Keratinocyte (primary cell): ENCODE measurements around the gene TOM1L1. TPM values are rescaled to one million over a fixed set of nuclear protein-coding genes. Genes with fewer than 3 reads are reported as not detected.
A peak's percentile ranks its signal among the peaks of the same experiment; 100 is the strongest.

Source experiments
- DNase-seq: peaks from one replicate; pipeline ENCODE4 v3.0.0-alpha.2; 2011; ENCODE audit warnings: low read depth, missing footprints, low spot score
- FAIRE-seq: peaks from 2 replicates; lab custom pipeline; 2011; peaks lifted over from hg19 to GRCh38; lab: Jason Lieb, UNC
- H2AFZ ChIP-seq: 2 replicates; pipeline ENCODE4 v1.6.0; 2012; ENCODE audit warnings: low read length, control low read depth, inconsistent platforms; ENCODE audit not compliant: control insufficient read depth
- H3K27ac ChIP-seq: 2 replicates; pipeline ENCODE4 v1.5.1; 2011; ENCODE audit warnings: low read length; ENCODE audit not compliant: control insufficient read depth, insufficient read depth
- H3K27me3 ChIP-seq: 3 replicates; pipeline ENCODE4 v1.6.0; 2011; ENCODE audit warnings: low read length; ENCODE audit not compliant: control insufficient read depth, insufficient read depth; ENCODE audit errors: extremely low read depth
- H3K36me3 ChIP-seq, 2 experiments: 2 replicates in 1 of 2; 3 replicates in 1 of 2; pipeline ENCODE4 v1.5.1; 2011; ENCODE audit warnings: low read length in 2 of 2, mild to moderate bottlenecking in 1 of 2; ENCODE audit not compliant: control insufficient read depth in 2 of 2, insufficient read depth in 2 of 2; ENCODE audit errors: extremely low read depth in 1 of 2
- H3K4me1 ChIP-seq: 3 replicates; pipeline ENCODE4 v1.5.1; 2011; ENCODE audit warnings: low read length; ENCODE audit not compliant: control insufficient read depth, insufficient read depth; ENCODE audit errors: extremely low read depth
- H3K4me2 ChIP-seq: 3 replicates; pipeline ENCODE4 v1.6.0; 2011; ENCODE audit warnings: low read depth, low read length; ENCODE audit not compliant: control insufficient read depth, insufficient read depth; ENCODE audit errors: extremely low read depth
- H3K4me3 ChIP-seq, 3 experiments: fragments of 200-600 bp in 1 of 3; sonication (generic) in 1 of 3; 2 replicates in 2 of 3; 3 replicates in 1 of 3; pipeline ENCODE4 v1.5.1; 2011 to 2016; ENCODE audit warnings: low read length in 3 of 3, mild to moderate bottlenecking in 3 of 3, control low read depth in 2 of 3, inconsistent platforms in 1 of 3, low read depth in 1 of 3, mixed read lengths in 1 of 3, mixed run types in 1 of 3, moderate library complexity in 1 of 3; ENCODE audit not compliant: control insufficient read depth in 2 of 3, insufficient read depth in 2 of 3; ENCODE audit errors: extremely low read depth in 1 of 3
- H3K79me2 ChIP-seq: 2 replicates; pipeline ENCODE4 v1.6.0; 2012; ENCODE audit warnings: low read length; ENCODE audit not compliant: control insufficient read depth, insufficient read depth
- H3K9ac ChIP-seq: 3 replicates; pipeline ENCODE4 v1.6.0; 2011; ENCODE audit warnings: low read length; ENCODE audit not compliant: control insufficient read depth, insufficient read depth; ENCODE audit errors: extremely low read depth
- H3K9me1 ChIP-seq: 3 replicates; pipeline ENCODE4 v1.6.0; 2011; ENCODE audit warnings: low read length; ENCODE audit not compliant: control insufficient read depth, insufficient read depth; ENCODE audit errors: extremely low read depth
- H3K9me3 ChIP-seq: 2 replicates; pipeline ENCODE4 v1.5.1; 2012; ENCODE audit warnings: low read depth, low read length; ENCODE audit not compliant: control insufficient read depth
- H4K20me1 ChIP-seq: 3 replicates; pipeline ENCODE4 v1.6.0; 2011; ENCODE audit warnings: low read length; ENCODE audit not compliant: control insufficient read depth, insufficient read depth; ENCODE audit errors: extremely low read depth
- CTCF ChIP-seq, 3 experiments: IDR thresholded peaks in 1 of 3; conservative IDR thresholded peaks in 1 of 3; optimal IDR thresholded peaks in 1 of 3; 2 replicates in 2 of 3; 3 replicates in 1 of 3; pipeline versions ENCODE3 to v1.5.1; 2011; ENCODE audit warnings: low read length in 3 of 3, mild to moderate bottlenecking in 3 of 3, moderate library complexity in 2 of 3, control low read depth in 1 of 3, inconsistent platforms in 1 of 3; ENCODE audit not compliant: insufficient read depth in 2 of 3; ENCODE audit errors: extremely low read depth in 1 of 3
- EZH2 ChIP-seq: IDR thresholded peaks from one replicate; pipeline ENCODE4 v1.6.1; 2012; ENCODE audit warnings: inconsistent platforms, mild to moderate bottlenecking, low read length, moderate library complexity
- dilution Hi-C: fragments of 300-500 bp; cut with MboI; formaldehyde crosslinking; loops from one replicate; pipeline ENCODE4 v1.7.0; 2020; ENCODE audit warnings: low sequenced_read_pairs; ENCODE audit not compliant: extremely low pct_ligation_motif_present
- polyA minus RNA-seq, 3 experiments: library from RNA; depleted of rRNA, polyadenylated mRNA; stranded (reverse); fragments of >200 nt; gene quantifications; 1 replicate in 1 of 3; 2 replicates in 1 of 3; 3 replicates in 1 of 3; pipeline ENCODE4 v1.2.3, GENCODE V29; 2011
- polyA plus RNA-seq, 5 experiments: library from polyadenylated mRNA; depleted of rRNA in 3 of 5; stranded (reverse) in 3 of 5; stranded (forward) in 1 of 5; unstranded in 1 of 5; fragments of >200 nt; gene quantifications; 1 replicate in 1 of 5; 2 replicates in 3 of 5; 3 replicates in 1 of 5; pipeline versions ENCODE4 v1.2.1 to v1.2.3, GENCODE V29; 2011 to 2012; ENCODE audit warnings: missing spikeins in 2 of 5, low read depth in 1 of 5, low replicate concordance in 1 of 5

TOM1L1 gene
- polyA plus RNA-seq (66.5 to 90.1 TPM (median 78.6 TPM) in 3 replicates), polyA minus RNA-seq (19.0 to 82.3 TPM (median 43.4 TPM) in 3 replicates)
- 39.6 TPM for polyA plus RNA-seq (2011; ENCODE audit: low read depth)
- polyA plus RNA-seq (2011; cell fraction: cytosol; rRNA removed), result 56.1 and 114 TPM in 2 replicates
- polyA plus RNA-seq (2011; cell fraction: nucleus; rRNA removed), result 70.7 and 82.3 TPM in 2 replicates
- polyA plus RNA-seq (2012; ENCODE audit: low replicate concordance), result 43.8 and 45.4 TPM in 2 replicates
- polyA minus RNA-seq (2011; cell fraction: cytosol; rRNA and poly(A)+ RNA removed), result 38.6 TPM
- polyA minus RNA-seq (2011; cell fraction: nucleus; rRNA and poly(A)+ RNA removed), result 28.5 and 45.6 TPM in 2 replicates

- peak within 1 kb of the TSS; percentile 87 for H3K27ac ChIP-seq
- peak within 1 kb of the TSS; percentile 84 for H3K4me2 ChIP-seq
- H3K4me1 ChIP-seq, result peaks cover 8% of the 10 kb centered on the region
- H3K9ac ChIP-seq, result peak within 1 kb of the TSS; percentile 90
- no peaks in the 10 kb centered on the region for H4K20me1 ChIP-seq
- FAIRE-seq (no peak), DNase-seq (peak; percentile 11)
- peak within 1 kb of the TSS; percentile 93 for H2AFZ ChIP-seq
- TF ChIP-seq EZH2 (no peak), CTCF (optimal IDR thresholded peaks at IDR 0.05 in 1 of 3, IDR thresholded peaks at IDR 0.05 in 1 of 3, conservative IDR thresholded peaks at IDR 0.05 in 1 of 3; ENCODE audit: extremely low read depth in 1 of 3, insufficient read depth in 2 of 3, low read length in 3 of 3) (peak in 2 of 3 experiments; percentile 4 to 22)
- H3K4me3 ChIP-seq, result peak within 1 kb of the TSS; percentile 67 to 95 (median 91)
- H3K27me3 ChIP-seq, result no peaks in the 10 kb centered on the region
- H3K36me3 ChIP-seq, result peaks cover 7 to 13% of the 10 kb centered on the region in 2 experiments
- dilution Hi-C loops, result no loop called here
- H3K9me1 ChIP-seq, result no peaks in the 10 kb centered on the region
- no peaks in the 10 kb centered on the region for H3K9me3 ChIP-seq
- peaks cover 25% of the 10 kb centered on the region for H3K79me2 ChIP-seq
Observed at GRCh38 chr17:54900457-54901229, at the start of gene TOM1L1. TSS of gene TOM1L1 (plus strand) at chr17:54900852. CDS start at chr17:54900866, 14 bp downstream.

- dilution Hi-C loops, result no loop called here
- FAIRE-seq, result no peak
Observed at GRCh38 chr17:54859187-54859586, 41.5 kb upstream of the TOM1L1 start.

More at GRCh38 chr17:54859187-54859586, 41.5 kb upstream of the TOM1L1 start:
- H4K20me1 ChIP-seq, result no peaks in the 10 kb centered on the region
- no peak overlapping the region for H3K4me2 ChIP-seq
- DNase-seq, result no peak
- H3K79me2 ChIP-seq, result no peaks in the 10 kb centered on the region
- H3K27me3 ChIP-seq, result no peaks in the 10 kb centered on the region
- H3K9me3 ChIP-seq, result no peaks in the 10 kb centered on the region
- H3K9me1 ChIP-seq, result no peaks in the 10 kb centered on the region
- no peak overlapping the region for H3K27ac ChIP-seq
- TF ChIP-seq EZH2 (no peak), CTCF (optimal IDR thresholded peaks at IDR 0.05 in 1 of 3, IDR thresholded peaks at IDR 0.05 in 1 of 3, conservative IDR thresholded peaks at IDR 0.05 in 1 of 3; ENCODE audit: extremely low read depth in 1 of 3, insufficient read depth in 2 of 3, low read length in 3 of 3) (no peak)
- H3K9ac ChIP-seq, result no peak overlapping the region
- no peak overlapping the region for H3K4me3 ChIP-seq
- no peak overlapping the region for H2AFZ ChIP-seq
- no peaks in the 10 kb centered on the region for H3K4me1 ChIP-seq
- H3K36me3 ChIP-seq, result no peaks in the 10 kb centered on the region
